Stimulated activated CD8-positive, alpha-beta memory T cell treated with anti-CD3 and anti-CD28 coated beads, Interleukin-12 subunit alpha, Interleukin-12 subunit beta, amount 100 ng/mL, for 1 hour (primary cell): ENCODE results near the gene PBOV1.

Experiments used
- DNase-seq: peaks from one replicate; pipeline ENCODE4 v3.0.0-alpha.2; 2020; ENCODE audit warnings: low read depth

PBOV1 gene

DNA sequence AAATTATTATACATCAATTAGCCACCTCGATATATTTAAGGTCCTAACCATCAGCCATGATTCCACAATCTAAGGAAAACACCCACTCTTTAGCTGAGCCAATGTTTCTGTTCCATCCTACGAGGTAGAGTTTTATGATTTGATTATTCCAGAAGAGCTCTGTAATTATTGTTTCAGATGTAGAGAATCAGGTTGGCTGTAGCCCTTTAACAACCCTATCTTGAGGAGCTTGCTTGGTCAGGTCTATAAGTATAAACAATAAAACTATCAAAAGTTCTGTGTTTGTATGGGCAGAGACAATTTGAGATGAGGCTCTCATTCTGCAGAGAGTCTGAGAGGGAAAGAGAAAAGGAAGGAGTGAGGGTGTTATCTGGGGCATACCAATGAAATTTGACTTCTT lies at the start of gene PBOV1:
PBOV1 (minus strand) TSS at position 43 of the 400 bp plus-strand sequence. CDS start 96 bp downstream, outside the sequence.
- DNase-seq, result no peak

DNA sequence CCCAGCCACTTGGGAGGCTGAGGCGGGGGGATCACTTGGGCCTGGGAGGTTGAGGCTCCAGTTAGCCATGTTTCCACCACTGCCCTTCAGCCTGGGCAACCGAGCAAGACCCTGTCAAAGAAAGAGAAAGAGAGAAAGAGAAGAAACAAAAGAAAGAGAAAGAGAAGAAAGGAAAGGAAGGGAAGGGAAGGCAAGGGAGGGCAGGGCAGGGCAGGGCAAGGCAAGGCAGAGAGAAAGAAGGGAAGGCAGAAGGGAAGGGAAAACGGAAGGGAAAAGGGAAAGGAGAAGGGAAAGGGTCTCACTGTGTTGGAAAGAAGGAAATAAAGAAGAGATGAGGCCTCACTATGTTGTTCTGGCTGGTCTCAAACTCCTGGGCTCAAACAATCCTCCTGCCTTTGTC lies 47.8 kb upstream of the PBOV1 start:
- DNase-seq, result no peak

GRCh38 chr6:138264372-138264880 lies 46.1 kb upstream of the PBOV1 start:
- no peak for DNase-seq

DNA sequence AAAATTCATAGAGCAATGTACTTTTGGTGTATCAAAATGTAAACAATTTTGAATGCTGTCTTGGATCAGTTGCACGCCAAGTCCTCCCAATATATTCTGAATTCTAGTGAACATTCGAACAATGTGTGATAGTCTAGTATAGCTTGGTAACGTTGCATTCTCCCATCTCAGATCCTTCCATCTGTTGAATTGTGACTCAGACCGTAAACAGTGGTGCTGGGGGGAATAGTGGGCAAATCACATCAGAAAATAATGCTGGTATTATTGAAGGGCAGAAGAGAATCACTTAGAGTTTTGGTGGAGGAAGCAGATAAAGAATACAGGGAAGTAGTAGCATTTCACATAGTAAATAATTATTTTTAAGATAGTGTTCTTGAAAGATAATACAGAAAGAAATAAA lies 45.7 kb upstream of the PBOV1 start:
- DNase-seq, result no peak

GRCh38 chr6:138261116-138261780 lies 43.0 kb upstream of the PBOV1 start:
- DNase-seq, result no peak

DNA sequence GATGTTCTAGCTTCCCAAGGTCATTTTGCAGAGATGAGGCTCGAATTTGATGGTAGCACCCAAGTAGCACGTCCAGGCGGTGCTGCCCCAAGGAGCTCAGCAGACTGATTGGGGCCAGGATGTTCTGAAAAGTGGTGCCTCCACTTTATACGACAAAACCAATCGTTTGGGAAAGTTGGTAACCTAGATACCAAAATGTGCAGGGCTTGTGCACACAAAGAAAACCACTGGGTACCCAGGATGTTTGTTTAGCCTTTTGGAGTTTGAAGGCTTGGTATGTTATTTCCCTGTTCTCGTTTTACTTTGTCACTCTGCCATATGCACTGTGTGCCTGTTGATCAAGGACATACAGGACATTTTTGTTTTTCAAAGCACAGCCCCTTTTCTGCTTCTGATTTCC lies 40.7 kb upstream of the PBOV1 start:
- DNase-seq, result no peak

GRCh38 chr6:138258197-138258596 lies 39.9 kb upstream of the PBOV1 start:
- no peak for DNase-seq

GRCh38 chr6:138257638-138258040 lies 39.3 kb upstream of the PBOV1 start:
- no peak for DNase-seq

DNA sequence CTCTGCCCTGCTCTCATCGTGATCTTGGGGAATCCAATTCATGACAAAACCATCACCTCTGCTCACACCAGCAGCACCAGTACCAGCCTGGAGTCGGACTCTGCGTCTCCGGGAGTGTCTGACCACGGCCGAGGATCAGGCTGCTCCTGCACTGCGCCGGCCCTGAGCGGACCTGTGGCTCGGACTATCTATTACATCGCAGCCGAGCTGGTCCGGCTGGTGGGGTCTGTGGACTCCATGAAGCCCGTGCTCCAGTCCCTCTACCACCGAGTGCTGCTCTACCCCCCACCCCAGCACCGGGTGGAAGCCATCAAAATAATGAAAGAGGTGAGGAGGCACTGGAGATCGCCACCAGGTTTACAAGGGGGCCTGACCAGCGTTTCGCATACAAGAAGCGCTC lies 37.2 kb upstream of the PBOV1 start:
- no peak for DNase-seq

GRCh38 chr6:138253731-138254130 lies 35.4 kb upstream of the PBOV1 start:
- no peak for DNase-seq

GRCh38 chr6:138250513-138251247 lies 32.4 kb upstream of the PBOV1 start:
- DNase-seq, result no peak

GRCh38 chr6:138250053-138250452 lies 31.8 kb upstream of the PBOV1 start:
- DNase-seq, result no peak

DNA sequence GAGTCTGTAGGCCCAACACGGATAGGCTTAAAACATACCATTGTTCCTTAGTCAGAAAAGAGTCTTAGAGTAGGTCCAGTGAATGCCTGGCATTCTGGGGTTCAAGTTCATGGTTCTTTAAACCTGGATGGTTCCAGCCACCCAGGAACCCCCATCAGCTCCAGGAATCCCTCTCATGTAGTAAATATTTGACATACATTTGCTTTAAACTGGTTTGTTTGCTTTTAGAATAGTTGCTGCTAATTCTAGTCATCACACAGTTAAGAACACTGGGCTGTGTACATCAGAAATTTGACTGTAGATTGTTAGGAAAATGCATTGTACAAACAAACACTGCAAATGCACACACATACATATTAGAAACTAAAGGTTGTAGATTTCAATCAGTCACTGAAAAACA lies 30.6 kb upstream of the PBOV1 start:
- DNase-seq, result no peak

- DNase-seq, result no peak
Observed at GRCh38 chr6:138248011-138248410, 29.7 kb upstream of the PBOV1 start.

DNA sequence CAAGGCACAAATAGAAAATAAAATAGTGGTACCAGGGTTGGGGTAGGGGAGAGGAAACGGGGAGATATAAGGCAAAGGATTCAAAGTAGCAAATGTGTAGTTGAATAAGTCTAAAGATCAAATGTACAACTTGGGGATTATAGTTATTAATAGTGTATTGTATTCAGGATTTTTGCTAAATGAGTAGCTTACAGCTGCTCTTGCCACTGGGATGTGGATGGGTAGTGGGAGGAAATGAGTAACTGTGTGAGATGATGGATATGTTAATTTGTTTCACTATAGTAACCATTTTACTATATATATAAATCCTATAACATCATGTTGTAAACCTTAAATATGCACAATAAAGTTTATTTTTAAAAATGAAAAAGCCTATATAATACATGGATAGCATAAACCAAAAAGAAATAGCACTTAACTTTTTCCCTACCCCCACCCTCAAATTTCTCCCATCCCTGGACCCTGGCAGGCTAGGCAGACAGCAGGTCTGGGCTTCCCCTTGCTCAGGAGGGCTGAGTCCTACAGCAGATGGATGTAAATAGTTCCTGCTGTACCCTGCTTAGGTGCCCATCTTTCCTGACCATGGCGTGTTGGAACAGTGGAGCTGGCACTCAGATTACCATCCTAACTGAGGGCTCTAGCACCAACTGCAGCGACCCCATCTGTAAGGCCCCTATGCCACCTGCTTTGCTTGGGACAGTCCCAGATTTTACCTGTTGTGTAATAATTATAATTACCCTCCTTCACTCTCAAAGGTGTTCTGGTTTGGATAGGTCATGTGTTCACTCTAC lies 28.6 kb upstream of the PBOV1 start:
- no peak for DNase-seq

GRCh38 chr6:138245751-138246150 lies 27.5 kb upstream of the PBOV1 start:
- no peak for DNase-seq

DNA sequence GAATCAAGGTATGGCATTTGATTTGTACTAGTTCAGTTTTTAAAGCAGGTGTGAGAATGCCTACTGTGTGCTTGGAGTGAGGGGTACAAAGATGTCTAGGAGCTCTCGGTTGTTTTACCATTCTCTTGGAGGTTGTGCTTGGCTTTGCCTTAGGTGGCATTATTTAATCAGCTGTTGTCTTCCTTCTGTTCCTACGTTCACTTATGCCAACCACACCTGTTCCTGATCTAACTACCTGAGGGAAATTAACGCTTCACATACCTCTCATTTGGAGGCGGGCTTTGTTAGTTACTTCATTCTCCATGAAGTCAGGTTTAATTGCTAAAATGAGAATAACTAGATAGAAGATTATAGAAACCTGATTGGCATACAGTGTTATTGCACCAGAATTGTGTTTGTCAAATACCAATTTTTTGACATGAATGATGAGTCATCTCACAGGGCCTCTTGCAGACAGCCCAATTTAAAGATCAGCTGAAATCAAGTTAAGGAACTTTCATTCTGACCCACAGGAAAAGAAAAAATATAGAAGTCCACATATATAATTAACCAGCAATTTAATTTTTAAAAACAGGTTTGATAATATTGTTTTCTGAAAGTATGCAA lies 24.8 kb upstream of the PBOV1 start:
- DNase-seq, result no peak

- no peak for DNase-seq
Observed at GRCh38 chr6:138241934-138242333, 23.6 kb upstream of the PBOV1 start.

GRCh38 chr6:138241381-138241780 lies 23.1 kb upstream of the PBOV1 start:
- no peak for DNase-seq

DNA sequence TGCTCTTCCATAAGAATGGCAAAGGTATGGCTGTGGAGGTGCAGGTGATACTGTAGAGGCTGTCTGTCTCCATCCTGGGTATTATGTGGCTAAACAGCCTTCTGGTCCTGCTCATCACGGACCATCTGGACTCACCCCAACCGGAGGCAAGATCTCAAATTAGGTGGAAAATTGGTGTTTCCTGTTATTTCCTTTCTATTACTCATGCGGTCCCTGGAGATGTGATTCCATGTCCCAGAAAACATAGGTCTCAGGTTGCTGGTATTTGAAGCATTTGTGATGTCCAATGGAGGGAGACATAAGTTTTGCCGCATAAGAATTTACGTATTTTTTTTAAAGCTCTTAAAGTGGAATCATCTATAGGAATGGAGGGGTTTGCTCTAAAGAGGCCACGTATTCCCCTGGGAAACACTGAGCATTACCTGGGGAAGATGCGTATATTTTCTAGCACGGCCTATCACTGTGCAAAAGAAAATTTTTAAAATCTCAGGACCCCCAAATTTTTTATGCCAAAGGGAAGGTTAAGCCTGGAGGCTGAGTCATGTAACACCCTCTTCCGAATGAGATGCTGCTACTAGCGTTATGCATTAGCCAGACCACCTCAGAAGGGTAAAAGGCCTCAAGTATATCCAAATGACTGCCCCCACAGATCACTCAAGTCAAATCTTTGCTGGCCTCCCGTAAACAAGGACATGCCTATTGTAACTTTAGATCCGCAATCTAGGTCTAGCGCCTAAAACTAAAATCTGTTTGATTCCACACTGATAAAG lies 22.4 kb upstream of the PBOV1 start:
- no peak for DNase-seq

DNA sequence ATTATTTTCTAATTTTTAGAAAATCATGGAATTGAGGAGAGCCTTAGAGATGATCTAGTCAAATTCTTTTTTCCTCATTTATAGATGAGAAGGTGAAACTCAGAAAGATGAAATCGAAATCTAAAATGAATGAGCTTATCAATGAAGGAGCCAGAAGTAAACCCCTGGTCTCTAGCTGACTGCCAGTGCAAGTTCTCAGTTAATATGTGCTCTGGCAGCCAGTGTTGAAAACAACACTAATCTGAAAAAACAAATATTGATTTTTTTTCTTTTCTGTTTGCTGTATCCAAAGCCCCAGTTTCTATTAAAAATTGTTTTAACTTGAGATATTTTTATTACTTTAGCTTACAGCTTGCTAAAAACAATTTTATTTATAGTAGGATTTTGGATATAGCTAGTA lies 21.5 kb upstream of the PBOV1 start:
- DNase-seq, result no peak

DNA sequence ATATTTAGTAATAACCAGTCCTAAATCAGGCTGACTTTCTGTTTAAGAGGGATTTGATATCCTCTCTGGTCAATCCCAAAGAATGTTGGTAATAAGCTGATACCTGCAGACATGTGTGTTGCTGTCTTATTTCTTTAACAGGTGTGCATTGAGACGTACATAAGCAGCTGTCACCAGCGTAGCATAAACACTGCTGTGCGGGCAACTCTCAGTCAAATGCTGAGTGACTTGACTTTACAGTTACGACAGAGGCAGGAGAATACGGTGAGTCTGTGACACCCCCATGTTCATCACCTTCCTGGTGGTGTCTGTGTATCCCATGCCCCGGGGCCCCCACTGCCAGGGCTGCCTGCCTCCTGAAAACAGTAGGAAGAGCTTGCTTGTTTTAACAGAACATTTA lies 20.1 kb upstream of the PBOV1 start:
- no peak for DNase-seq
